ENCODE measurements around the gene ASPRV1. TPM values are rescaled to one million over a fixed set of nuclear protein-coding genes. Genes with fewer than 3 reads are reported as not detected.
"Not testable (repeated sequence)": the region's sequence is repeated elsewhere in the genome, so short reads cannot be mapped to it uniquely, and the experiment has no call there.

ASPRV1 gene
- total RNA-seq, 1 experiment from 2014 or later, result 0.71 TPM

GRCh38 chr2:70003093-70003830 is 41.8 kb upstream of the ASPRV1 start:
- no peak overlapping the region for H3K27ac ChIP-seq (ENCODE audit: low read length)
- no peaks in the 10 kb centered on the region for H3K36me3 ChIP-seq (ENCODE audit: insufficient read depth, low read length)
- no peak overlapping the region for H3K9ac ChIP-seq (ENCODE audit: low read length)
- no peak for DNase-seq
- H3K4me1 ChIP-seq (ENCODE audit: low read length), result peaks cover 12% of the 10 kb centered on the region
- no peak overlapping the region for H3K4me2 ChIP-seq (ENCODE audit: low read depth, low read length, poor library complexity, severe bottlenecking)
- H3K4me3 ChIP-seq (ENCODE audit: low read length), result no peak overlapping the region
- H4K20me1 ChIP-seq (ENCODE audit: insufficient read depth, low read depth, low read length), result no peaks in the 10 kb centered on the region
- H3K79me2 ChIP-seq (ENCODE audit: low read length), result no peaks in the 10 kb centered on the region
- H3K9me2 ChIP-seq (replicated peaks; ENCODE audit: insufficient read depth, low read length), result no peaks in the 10 kb centered on the region
- no peaks in the 10 kb centered on the region for H3K27me3 ChIP-seq (ENCODE audit: low read length)
- no peaks in the 10 kb centered on the region for H3K9me3 ChIP-seq (ENCODE audit: low read length)
- no peak overlapping the region for H2AFZ ChIP-seq (ENCODE audit: low read length)

GRCh38 chr2:70002241-70002899 is 40.9 kb upstream of the ASPRV1 start:
- Histone ChIP-seq H3K9me2 (replicated peaks; ENCODE audit: insufficient read depth, low read length) (no peaks in the 10 kb centered on the region), H2AFZ (ENCODE audit: low read length) (0 out of 2 replicates have a peak overlapping the region, but pooled peaks have one; percentile 2), H3K9ac (ENCODE audit: low read length) (no peak overlapping the region), H3K4me1 (ENCODE audit: low read length) (peaks cover 12% of the 10 kb centered on the region), H3K27me3 (ENCODE audit: low read length) (no peaks in the 10 kb centered on the region), H3K9me3 (ENCODE audit: low read length) (no peaks in the 10 kb centered on the region), H3K4me3 (ENCODE audit: low read length) (no peak overlapping the region), H3K27ac (ENCODE audit: low read length) (no peak overlapping the region), H3K4me2 (ENCODE audit: low read depth, low read length, poor library complexity, severe bottlenecking) (no peak overlapping the region), H3K79me2 (ENCODE audit: low read length) (no peaks in the 10 kb centered on the region), H3K36me3 (ENCODE audit: insufficient read depth, low read length) (no peaks in the 10 kb centered on the region), H4K20me1 (ENCODE audit: insufficient read depth, low read depth, low read length) (no peaks in the 10 kb centered on the region)
- DNase-seq, result peak; percentile 78

GRCh38 chr2:70000529-70000928 is 39.1 kb upstream of the ASPRV1 start:
- H4K20me1 ChIP-seq (ENCODE audit: insufficient read depth, low read depth, low read length); DNase-seq: not testable (repeated sequence)

GRCh38 chr2:69998761-69999160 is 37.3 kb upstream of the ASPRV1 start:
- H3K27ac ChIP-seq (ENCODE audit: low read length), result no peak overlapping the region
- H2AFZ ChIP-seq (ENCODE audit: low read length), result no peak overlapping the region
- peaks cover 12% of the 10 kb centered on the region for H3K4me1 ChIP-seq (ENCODE audit: low read length)
- no peaks in the 10 kb centered on the region for H4K20me1 ChIP-seq (ENCODE audit: insufficient read depth, low read depth, low read length)
- no peaks in the 10 kb centered on the region for H3K9me3 ChIP-seq (ENCODE audit: low read length)
- no peak for DNase-seq
- H3K27me3 ChIP-seq (ENCODE audit: low read length), result no peaks in the 10 kb centered on the region
- H3K9ac ChIP-seq (ENCODE audit: low read length), result no peak overlapping the region
- no peak overlapping the region for H3K4me3 ChIP-seq (ENCODE audit: low read length)
- no peaks in the 10 kb centered on the region for H3K9me2 ChIP-seq (replicated peaks; ENCODE audit: insufficient read depth, low read length)
- H3K36me3 ChIP-seq (ENCODE audit: insufficient read depth, low read length), result no peaks in the 10 kb centered on the region
- H3K4me2 ChIP-seq (ENCODE audit: low read depth, low read length, poor library complexity, severe bottlenecking), result no peak overlapping the region
- no peaks in the 10 kb centered on the region for H3K79me2 ChIP-seq (ENCODE audit: low read length)

More at GRCh38 chr2:70000529-70000928, 39.1 kb upstream of the ASPRV1 start:
- H3K27ac ChIP-seq (ENCODE audit: low read length); H3K36me3 ChIP-seq (ENCODE audit: insufficient read depth, low read length); H2AFZ ChIP-seq (ENCODE audit: low read length); H3K27me3 ChIP-seq (ENCODE audit: low read length); H3K9me2 ChIP-seq (replicated peaks; ENCODE audit: insufficient read depth, low read length); H3K4me2 ChIP-seq (ENCODE audit: low read depth, low read length, poor library complexity, severe bottlenecking); H3K4me3 ChIP-seq (ENCODE audit: low read length); H3K9me3 ChIP-seq (ENCODE audit: low read length); H3K79me2 ChIP-seq (ENCODE audit: low read length); H3K9ac ChIP-seq (ENCODE audit: low read length): not testable (repeated sequence)
- peaks cover 12% of the 10 kb centered on the region for H3K4me1 ChIP-seq (ENCODE audit: low read length)

GRCh38 chr2:69997015-69997830 is 35.8 kb upstream of the ASPRV1 start:
- Histone ChIP-seq H3K79me2 (ENCODE audit: low read length) (no peaks in the 10 kb centered on the region), H3K4me3 (ENCODE audit: low read length) (no peak overlapping the region), H3K9me2 (replicated peaks; ENCODE audit: insufficient read depth, low read length) (no peaks in the 10 kb centered on the region), H4K20me1 (ENCODE audit: insufficient read depth, low read depth, low read length) (no peaks in the 10 kb centered on the region), H3K27me3 (ENCODE audit: low read length) (no peaks in the 10 kb centered on the region), H3K36me3 (ENCODE audit: insufficient read depth, low read length) (no peaks in the 10 kb centered on the region), H3K4me1 (ENCODE audit: low read length) (peaks cover 3% of the 10 kb centered on the region), H3K9ac (ENCODE audit: low read length) (no peak overlapping the region), H3K9me3 (ENCODE audit: low read length) (no peaks in the 10 kb centered on the region), H3K4me2 (ENCODE audit: low read depth, low read length, poor library complexity, severe bottlenecking) (no peak overlapping the region), H2AFZ (ENCODE audit: low read length) (no peak overlapping the region), H3K27ac (ENCODE audit: low read length) (no peak overlapping the region)
- DNase-seq, result no peak

- no peaks in the 10 kb centered on the region for H3K9me3 ChIP-seq (ENCODE audit: low read length)
- H3K9ac ChIP-seq (ENCODE audit: low read length), result no peak overlapping the region
- no peaks in the 10 kb centered on the region for H3K4me1 ChIP-seq (ENCODE audit: low read length)
- no peaks in the 10 kb centered on the region for H3K27me3 ChIP-seq (ENCODE audit: low read length)
- H3K4me3 ChIP-seq (ENCODE audit: low read length), result no peak overlapping the region
- no peak for DNase-seq
- H3K36me3 ChIP-seq (ENCODE audit: insufficient read depth, low read length), result no peaks in the 10 kb centered on the region
- no peaks in the 10 kb centered on the region for H4K20me1 ChIP-seq (ENCODE audit: insufficient read depth, low read depth, low read length)
- H3K79me2 ChIP-seq (ENCODE audit: low read length), result no peaks in the 10 kb centered on the region
- no peak overlapping the region for H2AFZ ChIP-seq (ENCODE audit: low read length)
- no peak overlapping the region for H3K27ac ChIP-seq (ENCODE audit: low read length)
- H3K4me2 ChIP-seq (ENCODE audit: low read depth, low read length, poor library complexity, severe bottlenecking), result no peak overlapping the region
- no peaks in the 10 kb centered on the region for H3K9me2 ChIP-seq (replicated peaks; ENCODE audit: insufficient read depth, low read length)
These were observed 34.1 kb upstream of the ASPRV1 start for GRCh38 chr2:69995511-69995910.

GRCh38 chr2:69994166-69994565 is 32.7 kb upstream of the ASPRV1 start:
- no peaks in the 10 kb centered on the region for H4K20me1 ChIP-seq (ENCODE audit: insufficient read depth, low read depth, low read length)
- no peak overlapping the region for H3K9ac ChIP-seq (ENCODE audit: low read length)
- H3K27me3 ChIP-seq (ENCODE audit: low read length), result no peaks in the 10 kb centered on the region
- no peak for DNase-seq
- H3K9me2 ChIP-seq (replicated peaks; ENCODE audit: insufficient read depth, low read length), result no peaks in the 10 kb centered on the region
- no peaks in the 10 kb centered on the region for H3K79me2 ChIP-seq (ENCODE audit: low read length)
- H3K9me3 ChIP-seq (ENCODE audit: low read length), result no peaks in the 10 kb centered on the region
- no peak overlapping the region for H3K27ac ChIP-seq (ENCODE audit: low read length)
- H2AFZ ChIP-seq (ENCODE audit: low read length), result no peak overlapping the region
- H3K36me3 ChIP-seq (ENCODE audit: insufficient read depth, low read length), result no peaks in the 10 kb centered on the region
- H3K4me3 ChIP-seq (ENCODE audit: low read length), result no peak overlapping the region
- H3K4me2 ChIP-seq (ENCODE audit: low read depth, low read length, poor library complexity, severe bottlenecking), result no peak overlapping the region
- H3K4me1 ChIP-seq (ENCODE audit: low read length), result no peaks in the 10 kb centered on the region

- Histone ChIP-seq H3K4me1 (ENCODE audit: low read length) (no peaks in the 10 kb centered on the region), H3K9ac (ENCODE audit: low read length) (no peak overlapping the region), H3K79me2 (ENCODE audit: low read length) (no peaks in the 10 kb centered on the region), H3K27me3 (ENCODE audit: low read length) (no peaks in the 10 kb centered on the region), H3K9me3 (ENCODE audit: low read length) (no peaks in the 10 kb centered on the region), H3K4me2 (ENCODE audit: low read depth, low read length, poor library complexity, severe bottlenecking) (no peak overlapping the region), H3K9me2 (replicated peaks; ENCODE audit: insufficient read depth, low read length) (no peaks in the 10 kb centered on the region), H4K20me1 (ENCODE audit: insufficient read depth, low read depth, low read length) (no peaks in the 10 kb centered on the region), H3K4me3 (ENCODE audit: low read length) (no peak overlapping the region), H3K27ac (ENCODE audit: low read length) (no peak overlapping the region), H2AFZ (ENCODE audit: low read length) (no peak overlapping the region), H3K36me3 (ENCODE audit: insufficient read depth, low read length) (no peaks in the 10 kb centered on the region)
- DNase-seq, result no peak
These were observed 32.3 kb upstream of the ASPRV1 start for GRCh38 chr2:69993708-69994107.
